GM23338 (cell line): ENCODE data around the gene AGAP1.
"Not testable (repeated sequence)": the region's sequence is repeated elsewhere in the genome, so short reads cannot be mapped to it uniquely, and the experiment has no call there.

ENCODE experiments used
- CREB1 ChIP-seq: fragments of 250-450 bp; sonication (Bioruptor Pico); IDR thresholded peaks from 2 replicates; pipeline ENCODE4 v1.5.0; 2020; ENCODE audit warnings: low read depth, mild to moderate bottlenecking, moderate library complexity
- CTCF ChIP-seq, 2 experiments: fragments of 200-600 bp in 1 of 2; sonication (generic) in 1 of 2; conservative IDR thresholded peaks; 2 replicates each; pipeline versions ENCODE4 v1.5.1 to v1.6.1; 2016 to 2017; ENCODE audit warnings: antibody characterized with exemption in 2 of 2, low read depth in 2 of 2, mild to moderate bottlenecking in 2 of 2, moderate library complexity in 1 of 2
- ETS1 ChIP-seq: IDR thresholded peaks from 2 replicates; pipeline ENCODE4 v1.6.1; 2016; ENCODE audit warnings: antibody characterized with exemption
- EZH2 ChIP-seq: fragments of 200-600 bp; sonication (generic); IDR thresholded peaks from one replicate; pipeline ENCODE4 v1.8.0; 2017; ENCODE audit warnings: antibody characterized with exemption, mild to moderate bottlenecking, low read depth; ENCODE audit not compliant: unreplicated experiment
- EZH2phosphoT487 ChIP-seq: fragments of 200-600 bp; sonication (generic); IDR thresholded peaks from one replicate; pipeline ENCODE4 v1.8.1; 2018; ENCODE audit warnings: antibody characterized with exemption; ENCODE audit not compliant: unreplicated experiment
- JUNB ChIP-seq: IDR thresholded peaks from one replicate; pipeline ENCODE4 v1.6.1; 2016; ENCODE audit warnings: antibody characterized with exemption; ENCODE audit not compliant: unreplicated experiment
- POLR2AphosphoS5 ChIP-seq: IDR thresholded peaks from 2 replicates; pipeline ENCODE4 v1.6.1; 2016; ENCODE audit warnings: antibody characterized with exemption, low read depth
- ZNF331 ChIP-seq: fragments of 250-450 bp; sonication (Bioruptor Pico); IDR thresholded peaks from 2 replicates; pipeline ENCODE4 v1.5.0; 2020; ENCODE audit warnings: low read depth, mild to moderate bottlenecking, moderate library complexity
- TF ChIP-seq, protein P1 (sequence below): IDR thresholded peaks from one replicate; pipeline ENCODE4 v1.6.1; 2018; ENCODE audit warnings: antibody characterized with exemption; ENCODE audit not compliant: unreplicated experiment

- TF ChIP-seq CTCF (conservative IDR thresholded peaks at IDR 0.05; ENCODE audit: low read depth in 2 of 2); EZH2; POLR2AphosphoS5; ZNF331 (CRISPR knock-in tag); CREB1 (CRISPR knock-in tag); JUNB; ETS1; EZH2phosphoT487: not testable (repeated sequence)
- TF ChIP-seq, protein P1, sequence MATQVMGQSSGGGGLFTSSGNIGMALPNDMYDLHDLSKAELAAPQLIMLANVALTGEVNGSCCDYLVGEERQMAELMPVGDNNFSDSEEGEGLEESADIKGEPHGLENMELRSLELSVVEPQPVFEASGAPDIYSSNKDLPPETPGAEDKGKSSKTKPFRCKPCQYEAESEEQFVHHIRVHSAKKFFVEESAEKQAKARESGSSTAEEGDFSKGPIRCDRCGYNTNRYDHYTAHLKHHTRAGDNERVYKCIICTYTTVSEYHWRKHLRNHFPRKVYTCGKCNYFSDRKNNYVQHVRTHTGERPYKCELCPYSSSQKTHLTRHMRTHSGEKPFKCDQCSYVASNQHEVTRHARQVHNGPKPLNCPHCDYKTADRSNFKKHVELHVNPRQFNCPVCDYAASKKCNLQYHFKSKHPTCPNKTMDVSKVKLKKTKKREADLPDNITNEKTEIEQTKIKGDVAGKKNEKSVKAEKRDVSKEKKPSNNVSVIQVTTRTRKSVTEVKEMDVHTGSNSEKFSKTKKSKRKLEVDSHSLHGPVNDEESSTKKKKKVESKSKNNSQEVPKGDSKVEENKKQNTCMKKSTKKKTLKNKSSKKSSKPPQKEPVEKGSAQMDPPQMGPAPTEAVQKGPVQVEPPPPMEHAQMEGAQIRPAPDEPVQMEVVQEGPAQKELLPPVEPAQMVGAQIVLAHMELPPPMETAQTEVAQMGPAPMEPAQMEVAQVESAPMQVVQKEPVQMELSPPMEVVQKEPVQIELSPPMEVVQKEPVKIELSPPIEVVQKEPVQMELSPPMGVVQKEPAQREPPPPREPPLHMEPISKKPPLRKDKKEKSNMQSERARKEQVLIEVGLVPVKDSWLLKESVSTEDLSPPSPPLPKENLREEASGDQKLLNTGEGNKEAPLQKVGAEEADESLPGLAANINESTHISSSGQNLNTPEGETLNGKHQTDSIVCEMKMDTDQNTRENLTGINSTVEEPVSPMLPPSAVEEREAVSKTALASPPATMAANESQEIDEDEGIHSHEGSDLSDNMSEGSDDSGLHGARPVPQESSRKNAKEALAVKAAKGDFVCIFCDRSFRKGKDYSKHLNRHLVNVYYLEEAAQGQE, result not testable (repeated sequence)
These were observed 569.0 kb downstream of the AGAP1 start for GRCh38 chr2:236062806-236063205.
